ENCODE measurements around the gene SPRR2E. TPM values are rescaled to one million over a fixed set of nuclear protein-coding genes. Genes with fewer than 3 reads are reported as not detected.
"Not testable (repeated sequence)": the region's sequence is repeated elsewhere in the genome, so short reads cannot be mapped to it uniquely, and the experiment has no call there.

SPRR2E gene
- total RNA-seq, 6 donors from 2014 or later = not detected

DNA sequence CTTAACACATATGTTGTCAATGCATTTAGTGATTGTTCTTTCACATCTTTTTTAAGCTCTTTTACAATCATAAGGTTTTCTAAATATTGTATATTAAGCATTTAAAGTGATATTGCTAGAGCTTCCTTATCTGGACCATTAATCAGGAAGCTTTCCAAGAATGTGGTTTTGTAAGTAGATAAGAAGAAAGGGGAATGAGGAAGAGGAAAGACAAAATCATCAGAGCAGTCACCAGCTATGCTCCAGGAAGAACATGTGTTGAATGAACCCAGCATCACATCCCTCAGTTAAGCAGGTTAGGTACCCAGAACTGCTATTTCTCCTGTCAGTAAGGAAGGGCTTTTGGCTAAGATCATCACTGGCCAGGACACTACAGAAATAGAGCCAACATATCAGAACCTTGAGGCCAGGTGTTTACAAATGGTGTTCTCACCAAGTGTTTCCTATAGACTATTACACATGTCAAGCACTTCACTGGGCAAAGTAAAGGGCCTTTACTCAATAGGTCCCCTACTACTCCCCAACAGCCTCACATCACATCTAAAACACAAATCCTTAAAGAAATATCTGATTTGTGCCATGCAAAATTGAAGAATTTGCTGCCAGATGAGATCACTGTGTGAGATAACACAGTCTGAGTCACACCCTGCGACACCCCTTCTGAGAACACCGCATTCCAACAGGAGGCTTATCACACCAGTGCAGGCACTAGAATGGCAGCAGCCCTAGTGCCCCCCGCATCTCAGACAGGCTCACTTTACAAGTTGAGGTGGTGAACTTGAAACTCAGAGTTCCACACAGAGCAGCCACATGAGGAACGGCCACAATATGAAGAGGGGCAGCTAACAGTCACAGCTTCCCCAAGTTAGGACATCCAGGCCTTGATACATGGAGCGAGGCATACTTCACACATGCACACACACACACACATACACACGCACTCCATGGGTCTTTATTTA is 35.2 kb downstream of the SPRR2E start:
- ATAC-seq (ENCODE audit: low FRiP score in 2 of 2) (peak in 1 of 2 donors; percentile 26), DNase-seq (no peak)
- Histone ChIP-seq H3K9me3 (no peaks in the 10 kb centered on the region), H3K27me3 (no peaks in the 10 kb centered on the region), H3K27ac (no peak overlapping the region), H3K4me1 (no peaks in the 10 kb centered on the region), H3K36me3 (no peaks in the 10 kb centered on the region), H3K4me3 (no peak overlapping the region)
- no peak for TF ChIP-seq EP300 (IDR thresholded peaks at IDR 0.05)
- no peak for TF ChIP-seq CTCF (IDR thresholded peaks at IDR 0.05)
- no peak for TF ChIP-seq POLR2A (IDR thresholded peaks at IDR 0.05)
- no peak for TF ChIP-seq POLR2AphosphoS5 (IDR thresholded peaks at IDR 0.05)
- WGBS, 2 donors = 57 to 58% methylated on average over 4 to 6 of the region's 6 CpGs

DNA sequence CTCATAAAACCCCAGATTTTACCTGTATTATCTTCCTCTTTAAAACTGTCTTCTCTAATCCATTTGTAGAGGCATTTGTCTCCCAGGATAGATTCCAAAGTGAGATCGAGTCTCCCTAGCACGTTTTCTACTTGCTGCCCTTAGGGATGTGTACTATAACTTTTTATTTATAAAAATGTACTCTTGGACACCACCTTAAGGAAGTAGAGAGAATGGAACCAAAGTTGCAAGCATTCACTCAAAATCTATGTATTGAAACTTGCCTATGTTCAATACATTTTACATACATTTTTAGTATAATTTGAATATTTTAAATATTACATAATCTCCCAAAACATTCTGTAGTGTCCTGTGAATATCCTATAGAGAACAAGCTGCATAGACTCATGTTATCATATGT is 36.2 kb downstream of the SPRR2E start:
- ATAC-seq (ENCODE audit: low FRiP score in 2 of 2) (no peak), DNase-seq (no peak)
- Histone ChIP-seq H3K27me3 (no peaks in the 10 kb centered on the region), H3K9me3 (no peaks in the 10 kb centered on the region), H3K27ac (no peak overlapping the region), H3K4me3 (no peak overlapping the region), H3K36me3 (no peaks in the 10 kb centered on the region), H3K4me1 (no peaks in the 10 kb centered on the region)
- no peak for TF ChIP-seq POLR2A (IDR thresholded peaks at IDR 0.05)
- no peak for TF ChIP-seq EP300 (IDR thresholded peaks at IDR 0.05)
- no peak for TF ChIP-seq CTCF (IDR thresholded peaks at IDR 0.05)
- no peak for TF ChIP-seq POLR2AphosphoS5 (IDR thresholded peaks at IDR 0.05)
- 55 to 56% methylated on average over 2 of the region's 2 CpGs for WGBS, 2 donors

DNA sequence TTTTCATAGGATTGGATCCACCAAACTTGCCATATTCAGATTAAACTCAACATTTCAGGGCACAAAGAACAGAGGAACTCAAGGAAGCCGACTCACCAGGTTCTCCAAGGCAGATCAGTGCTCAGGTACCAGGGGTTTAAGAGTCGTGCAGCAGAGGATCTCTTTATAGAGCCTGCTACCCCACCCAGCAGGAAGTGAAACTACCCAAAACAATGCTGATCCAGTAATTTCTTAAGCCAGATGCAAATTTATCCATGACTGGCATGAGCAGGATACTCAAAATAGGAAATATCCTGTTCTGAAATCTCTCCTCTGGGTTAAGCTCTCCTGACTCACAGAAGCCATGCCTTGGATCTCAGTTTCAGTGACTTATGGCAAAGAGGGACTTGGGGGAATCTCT is 37.0 kb downstream of the SPRR2E start, which contains the start of gene SPRR2A:
TSS of gene SPRR2A (minus strand) at position 138 of the 400 bp plus-strand sequence. CDS start 777 bp downstream, outside the sequence.
- Histone ChIP-seq H3K4me1 (no peaks in the 10 kb centered on the region), H3K9me3 (no peaks in the 10 kb centered on the region), H3K36me3 (no peaks in the 10 kb centered on the region), H3K27me3 (no peaks in the 10 kb centered on the region), H3K4me3 (no peak within 1 kb of the TSS), H3K27ac (no peak within 1 kb of the TSS)
- 64 to 66% methylated on average over 2 of the region's 2 CpGs for WGBS, 2 donors
- DNase-seq (no peak), ATAC-seq (ENCODE audit: low FRiP score in 2 of 2) (no peak)
- TF ChIP-seq POLR2AphosphoS5 (IDR thresholded peaks at IDR 0.05) (no peak), CTCF (IDR thresholded peaks at IDR 0.05) (no peak), POLR2A (IDR thresholded peaks at IDR 0.05) (no peak), EP300 (IDR thresholded peaks at IDR 0.05) (no peak)

GRCh38 chr1:153056111-153056510 is 38.2 kb downstream of the SPRR2E start:
- H3K27ac ChIP-seq; ATAC-seq (ENCODE audit: low FRiP score in 2 of 2); H3K4me1 ChIP-seq; H3K36me3 ChIP-seq; H3K27me3 ChIP-seq; H3K9me3 ChIP-seq; DNase-seq; H3K4me3 ChIP-seq: not testable (repeated sequence)
- 52 to 57% methylated on average over 3 of the region's 3 CpGs for WGBS, 2 donors

- 71 to 83% methylated on average over 1 of the region's 2 CpGs for WGBS, 2 donors
- DNase-seq = peak in 1 of 2 donors; percentile 6
- TF ChIP-seq CTCF (IDR thresholded peaks at IDR 0.05) = no peak
- TF ChIP-seq POLR2AphosphoS5 (IDR thresholded peaks at IDR 0.05) = no peak
- no peak for TF ChIP-seq EP300 (IDR thresholded peaks at IDR 0.05)
- no peak for TF ChIP-seq POLR2A (IDR thresholded peaks at IDR 0.05)
- Histone ChIP-seq H3K4me1 (no peaks in the 10 kb centered on the region), H3K4me3 (no peak overlapping the region), H3K27ac (no peak overlapping the region), H3K27me3 (no peaks in the 10 kb centered on the region), H3K9me3 (no peaks in the 10 kb centered on the region), H3K36me3 (no peaks in the 10 kb centered on the region)
- ATAC-seq (ENCODE audit: low FRiP score in 2 of 2) = peak in 1 of 2 donors; percentile 49
Observed at GRCh38 chr1:153049211-153049610, 45.1 kb downstream of the SPRR2E start.

Small RNAs within 50 kb of the gene (small RNA-seq; reads per million reads assigned to genes)
- 0 reads per million in 4 donors for gene SPRR2C

Other genes starting within 250 kb of the SPRR2E start
- not detected for gene LCE7A, start 234.5 kb downstream of the SPRR2E start, total RNA-seq
- not detected for gene SMCP, start 216.2 kb downstream of the SPRR2E start, total RNA-seq
- under 1 TPM in 4 of 6 donors, not detected in 2; 0.23 to 0.69 (median 0.35) TPM for gene IVL, start 186.0 kb downstream of the SPRR2E start, total RNA-seq
- gene SPRR5, start 147.3 kb downstream of the SPRR2E start, total RNA-seq = not detected
- gene SPRR4, start 123.9 kb downstream of the SPRR2E start, total RNA-seq = not detected
- not detected for gene SPRR1A, start 110.4 kb downstream of the SPRR2E start, total RNA-seq
- gene SPRR3, start 92.8 kb downstream of the SPRR2E start, total RNA-seq = not detected
- gene SPRR1B, start 63.3 kb downstream of the SPRR2E start, total RNA-seq = not detected
- gene SPRR2D, start 53.4 kb downstream of the SPRR2E start, total RNA-seq = under 1 TPM in 1 of 6 donors, not detected in 5; 0.40 TPM
- not detected for gene SPRR2A, start 37.0 kb downstream of the SPRR2E start, total RNA-seq
- gene SPRR2B, start 22.9 kb downstream of the SPRR2E start, total RNA-seq = not detected
- not detected for gene SPRR2F, start 19.0 kb upstream of the SPRR2E start, total RNA-seq
- gene SPRR2G, start 56.4 kb upstream of the SPRR2E start, total RNA-seq = not detected
- not detected for gene LELP1, start 108.9 kb upstream of the SPRR2E start, total RNA-seq
- gene PRR9, start 123.1 kb upstream of the SPRR2E start, total RNA-seq = not detected
- gene LORICRIN, start 165.2 kb upstream of the SPRR2E start, total RNA-seq = not detected
- gene PGLYRP3, start 218.4 kb upstream of the SPRR2E start, total RNA-seq = not detected